Measurements from ENCODE around the gene FOXL3.
"Not testable (repeated sequence)": the region's sequence is repeated elsewhere in the genome, so short reads cannot be mapped to it uniquely, and the experiment has no call there.

FOXL3 gene

DNA sequence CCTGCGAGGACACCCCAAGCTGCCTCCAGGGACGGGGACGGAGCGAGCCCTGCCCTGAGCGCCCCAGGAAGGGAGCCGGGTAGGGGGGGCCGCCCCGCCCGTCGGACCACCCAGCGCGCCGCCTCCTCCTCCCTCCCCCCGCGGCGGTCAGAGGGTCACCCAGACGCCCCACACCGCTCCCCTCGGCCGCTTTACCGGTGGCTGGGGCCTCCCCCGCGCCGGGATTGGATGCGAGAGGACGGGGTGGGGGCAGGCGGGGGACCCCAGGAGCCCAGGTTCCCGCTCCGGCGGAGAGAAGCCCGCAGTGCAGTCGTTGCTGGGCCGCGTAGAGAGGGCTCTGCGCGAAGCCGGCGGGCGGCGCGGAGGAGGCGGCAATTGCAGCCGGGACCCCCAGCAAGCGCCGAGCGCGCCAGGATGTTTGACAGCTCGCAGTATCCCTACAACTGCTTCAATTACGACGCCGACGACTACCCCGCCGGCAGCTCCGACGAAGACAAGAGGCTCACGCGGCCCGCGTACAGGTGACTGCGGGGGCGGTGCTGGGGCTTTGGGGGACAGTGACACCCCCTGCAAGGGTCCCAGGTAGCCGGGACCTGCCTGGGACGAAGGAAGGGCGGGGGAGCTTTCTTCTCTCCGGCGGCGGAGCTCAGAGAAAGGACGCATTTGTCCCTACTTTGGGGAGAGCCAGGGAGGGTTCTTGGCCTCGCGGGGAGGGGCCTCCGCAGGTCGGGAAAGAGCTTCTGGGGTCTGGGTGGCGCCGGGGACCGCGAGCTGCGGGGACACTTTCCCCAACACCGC is at the start of gene FOXL3:
Gene FOXL3, plus strand, starts transcription at position 415 of the 798 bp plus-strand sequence. Its CDS starts 0 bp downstream, at position 415.
- no peak for DNase-seq (ENCODE audit: low read depth in 2 of 2)

DNA sequence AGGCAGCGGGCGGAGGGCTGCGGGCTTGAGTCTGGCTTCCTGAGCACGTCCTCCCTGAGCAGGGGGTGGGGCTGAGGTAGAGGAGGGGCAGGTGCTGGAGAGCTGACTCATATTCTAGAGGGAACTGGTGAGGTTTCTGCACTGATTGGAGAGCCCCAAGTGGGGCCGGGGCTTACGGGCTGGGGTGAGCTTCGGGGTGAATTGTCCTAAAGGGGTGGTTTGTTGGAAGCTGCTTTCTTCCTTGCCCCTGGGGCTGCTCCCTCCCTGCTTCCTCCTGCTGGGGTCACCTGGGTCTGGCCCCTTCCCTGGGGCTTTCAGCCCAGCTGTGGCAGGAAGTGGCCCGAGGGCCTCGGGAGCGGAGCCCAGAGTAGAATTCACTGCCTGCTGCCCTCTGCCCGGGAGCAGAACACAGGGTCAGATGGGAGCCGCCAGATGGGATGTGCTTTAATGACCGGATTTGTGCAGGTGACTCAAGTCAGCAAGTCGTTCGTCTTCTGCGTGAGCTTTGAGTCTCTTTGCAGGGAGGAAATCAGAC is 49.0 kb upstream of the FOXL3 start:
- peak in 1 of 2 experiments; percentile 18 for DNase-seq (ENCODE audit: low read depth in 2 of 2)

DNA sequence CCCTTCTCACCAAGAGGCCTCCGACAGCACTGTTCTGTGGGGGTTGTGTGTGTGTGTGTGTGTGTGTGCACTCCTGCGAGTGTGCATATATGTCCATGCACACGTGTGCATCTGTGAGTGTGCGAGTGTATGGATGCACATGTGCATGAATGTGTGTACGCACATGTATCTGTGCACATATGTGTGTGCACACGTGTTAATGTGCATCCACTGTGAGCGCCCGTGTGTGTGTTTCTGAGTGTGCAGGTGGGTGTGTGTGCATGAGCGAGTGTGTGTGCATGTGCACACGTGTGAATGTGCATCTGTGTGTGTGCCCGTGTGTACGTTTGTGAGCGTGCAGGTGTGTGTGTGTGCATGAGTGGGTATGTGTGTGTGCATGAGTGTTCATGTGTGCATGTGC is 48.5 kb upstream of the FOXL3 start:
- DNase-seq (ENCODE audit: low read depth in 2 of 2) = no peak

DNA sequence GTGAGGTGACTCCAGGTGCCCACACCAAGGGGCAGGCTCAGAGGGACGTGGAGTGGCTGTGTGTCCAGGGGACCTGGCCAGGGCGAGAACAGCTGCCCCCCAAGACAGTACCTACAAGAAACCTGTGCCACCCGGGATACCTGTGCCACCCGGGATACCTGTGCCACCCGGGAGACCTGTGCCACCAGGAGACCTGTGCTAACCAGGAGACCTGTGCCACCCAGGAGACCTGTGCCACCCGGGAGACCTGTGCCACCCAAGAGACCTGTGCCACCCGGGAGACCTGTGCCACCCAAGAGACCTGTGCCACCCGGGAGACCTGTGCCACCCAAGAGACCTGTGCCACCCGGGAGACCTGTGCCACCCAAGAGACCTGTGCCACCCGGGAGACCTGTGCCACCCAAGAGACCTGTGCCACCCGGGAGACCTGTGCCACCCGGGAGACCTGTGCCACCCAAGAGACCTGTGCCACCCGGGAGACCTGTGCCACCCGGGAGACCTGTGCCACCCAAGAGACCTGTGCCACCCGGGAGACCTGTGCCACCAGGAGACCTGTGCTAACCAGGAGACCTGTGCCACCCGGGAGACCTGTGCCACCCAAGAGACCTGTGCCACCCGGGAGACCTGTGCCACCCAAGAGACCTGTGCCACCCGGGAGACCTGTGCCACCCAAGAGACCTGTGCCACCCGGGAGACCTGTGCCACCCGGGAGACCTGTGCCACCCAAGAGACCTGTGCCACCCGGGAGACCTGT is 47.0 kb upstream of the FOXL3 start:
- DNase-seq (ENCODE audit: low read depth in 2 of 2) = not testable (repeated sequence)

DNA sequence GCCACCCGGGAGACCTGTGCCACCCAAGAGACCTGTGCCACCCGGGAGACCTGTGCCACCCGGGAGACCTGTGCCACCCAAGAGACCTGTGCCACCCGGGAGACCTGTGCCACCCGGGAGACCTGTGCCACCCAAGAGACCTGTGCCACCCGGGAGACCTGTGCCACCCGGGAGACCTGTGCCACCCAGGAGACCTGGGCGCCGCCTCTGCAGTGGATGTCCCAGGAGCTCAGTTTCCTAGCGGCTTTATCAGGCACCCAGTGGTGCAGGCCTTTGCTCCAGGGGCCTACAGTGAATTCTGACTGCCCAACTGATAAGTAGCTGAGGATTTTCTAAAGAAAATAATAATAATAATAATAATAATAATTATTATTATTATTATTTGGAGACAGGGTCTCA is 46.4 kb upstream of the FOXL3 start:
- not testable (repeated sequence) for DNase-seq (ENCODE audit: low read depth in 2 of 2)

DNA sequence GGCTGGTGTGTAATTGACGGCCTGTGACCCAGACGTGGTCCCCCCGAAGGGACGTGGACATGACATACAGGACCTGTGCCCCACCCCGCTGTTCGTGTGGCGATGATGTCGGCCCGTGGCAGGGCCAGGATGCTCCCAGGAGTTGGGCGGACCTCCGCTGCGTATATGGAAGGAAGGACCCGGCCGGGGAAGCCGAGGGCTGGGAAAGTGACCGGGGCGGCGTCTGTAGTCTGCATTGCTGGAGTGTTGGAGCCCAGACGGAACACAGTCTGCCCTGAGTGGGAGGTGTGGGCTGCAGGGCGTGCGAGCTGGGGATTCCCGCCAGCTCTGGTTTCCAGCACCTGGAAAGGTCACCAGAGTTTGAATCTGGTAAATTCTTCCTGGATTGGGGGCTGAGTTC is 45.0 kb upstream of the FOXL3 start:
- DNase-seq (ENCODE audit: low read depth in 2 of 2) = no peak

DNA sequence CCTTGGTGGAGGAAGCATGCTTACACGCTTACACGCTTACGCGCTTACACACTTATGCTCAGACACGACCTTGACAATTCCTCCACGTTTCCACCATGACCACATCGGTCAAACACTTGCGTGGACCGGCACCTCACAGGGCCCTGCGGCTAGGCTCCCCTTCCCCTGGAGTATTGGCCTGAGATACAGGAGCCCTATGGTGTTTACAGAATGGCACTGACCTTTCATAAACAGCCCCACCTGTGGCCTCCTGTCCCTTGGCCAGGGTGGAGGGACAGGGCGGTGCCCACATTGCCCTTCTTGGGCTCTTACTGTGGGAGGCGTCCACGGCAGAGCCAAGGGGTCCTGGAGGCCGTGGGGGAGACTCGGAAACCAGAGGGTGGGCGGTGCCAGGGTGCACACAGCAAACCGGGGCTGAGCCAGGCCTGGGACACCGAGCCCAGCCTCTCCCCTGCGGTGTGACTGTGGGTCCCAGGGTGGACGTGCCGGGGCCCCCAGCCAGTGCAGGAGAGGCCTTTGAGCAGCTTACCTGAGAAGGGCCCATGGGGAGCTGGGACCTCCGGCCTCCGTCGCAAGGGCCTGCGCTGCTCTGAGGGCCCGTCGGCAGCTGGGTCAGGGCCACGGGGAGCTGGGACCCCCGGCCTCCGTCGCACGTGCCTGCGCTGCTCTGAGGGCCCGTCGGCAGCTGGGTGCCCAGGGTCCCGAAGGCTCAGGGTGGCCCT is 44.2 kb upstream of the FOXL3 start:
- no peak for DNase-seq (ENCODE audit: low read depth in 2 of 2)

DNA sequence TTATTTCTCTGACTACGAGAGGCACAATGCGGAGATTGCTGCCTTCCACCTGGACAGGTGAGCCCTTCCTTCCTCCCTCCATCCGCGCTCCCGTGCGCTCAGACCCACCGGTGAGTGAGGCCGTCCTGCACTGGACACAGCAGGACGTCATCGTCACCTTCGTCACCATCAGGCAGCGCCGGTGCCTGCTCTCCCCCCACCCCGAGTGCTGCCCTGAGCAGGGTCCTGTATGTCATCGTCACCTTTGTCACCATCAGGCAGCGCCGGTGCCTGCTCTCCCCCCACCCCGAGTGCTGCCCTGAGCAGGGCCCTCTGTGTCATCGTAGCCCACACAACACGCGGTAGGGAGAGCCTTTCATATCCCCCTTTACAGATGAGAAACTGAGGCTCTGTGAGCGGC is 43.5 kb upstream of the FOXL3 start:
- DNase-seq (ENCODE audit: low read depth in 2 of 2) = no peak

DNA sequence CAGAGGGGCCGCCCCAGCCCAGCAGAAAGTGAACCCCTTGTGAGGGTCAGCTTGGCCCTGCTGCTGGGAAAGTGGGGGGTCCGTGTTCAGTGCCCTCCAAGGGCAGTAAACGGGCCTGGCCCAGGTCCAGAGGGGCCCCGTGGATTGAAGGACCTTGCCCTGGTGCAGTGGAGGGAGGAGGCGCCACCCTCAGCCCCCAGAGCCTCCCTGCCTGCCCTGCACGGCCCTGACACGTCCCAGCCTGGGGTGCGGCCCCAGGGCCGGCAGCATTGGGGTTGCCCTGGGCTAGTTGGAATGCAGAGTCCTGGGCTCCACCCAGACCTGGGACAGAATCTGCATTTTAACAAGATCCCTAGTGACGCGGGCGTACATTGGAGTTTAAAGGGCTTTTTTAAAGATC is 42.8 kb upstream of the FOXL3 start:
- DNase-seq (ENCODE audit: low read depth in 2 of 2) = no peak

DNA sequence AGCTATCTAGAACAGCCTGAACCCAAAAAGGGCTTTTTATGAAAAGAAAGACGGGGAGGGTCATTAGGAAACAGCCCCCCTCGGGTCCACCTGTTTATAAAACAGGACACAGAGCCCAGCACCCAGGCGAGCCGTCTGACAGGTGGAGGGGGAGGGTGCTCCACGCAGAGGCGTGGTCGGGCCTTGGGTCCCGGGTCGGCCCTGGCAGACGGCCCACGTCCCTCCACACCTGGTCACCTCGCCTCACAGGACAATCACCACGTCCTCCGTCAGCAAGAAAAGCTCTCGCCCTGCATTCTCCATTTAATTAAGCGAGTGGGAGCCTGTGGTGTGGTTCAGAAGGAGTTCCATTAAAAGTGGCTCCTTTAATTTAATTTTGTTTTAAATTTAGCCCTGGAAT is 42.3 kb upstream of the FOXL3 start:
- no peak for DNase-seq (ENCODE audit: low read depth in 2 of 2)

DNA sequence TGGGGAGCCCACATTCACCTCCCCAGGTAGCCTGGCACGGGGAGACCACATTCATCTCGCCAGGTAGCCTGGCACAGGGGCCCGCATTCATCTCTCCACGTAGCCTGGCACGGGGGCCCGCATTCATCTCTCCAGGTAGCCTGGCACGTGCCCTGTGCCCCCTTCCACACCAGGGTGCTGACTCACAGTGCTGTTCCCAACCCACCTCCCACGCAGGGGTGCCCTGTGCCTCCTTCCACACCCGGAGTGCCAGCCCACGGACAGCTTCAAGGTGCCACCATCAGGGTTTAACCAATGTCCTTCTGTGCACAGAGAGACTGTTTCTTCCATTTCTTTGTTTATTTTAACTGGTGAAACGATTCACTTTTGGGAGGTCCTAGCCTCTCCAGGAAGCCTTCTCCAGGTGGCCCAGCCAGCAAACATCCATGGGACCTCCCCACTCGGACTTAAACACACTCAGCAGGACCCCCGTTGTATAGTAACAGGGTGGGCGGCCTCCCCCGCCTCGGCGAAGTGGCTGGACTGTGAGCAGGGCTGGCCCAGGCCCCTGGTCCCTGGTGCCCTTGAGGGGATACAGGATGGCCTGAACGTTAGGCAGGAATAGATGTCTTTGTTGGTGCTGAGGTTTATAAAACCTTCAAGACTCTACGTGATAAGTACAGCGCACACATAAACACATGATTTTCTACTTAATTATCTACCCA is 41.1 kb upstream of the FOXL3 start:
- no peak for DNase-seq (ENCODE audit: low read depth in 2 of 2)

DNA sequence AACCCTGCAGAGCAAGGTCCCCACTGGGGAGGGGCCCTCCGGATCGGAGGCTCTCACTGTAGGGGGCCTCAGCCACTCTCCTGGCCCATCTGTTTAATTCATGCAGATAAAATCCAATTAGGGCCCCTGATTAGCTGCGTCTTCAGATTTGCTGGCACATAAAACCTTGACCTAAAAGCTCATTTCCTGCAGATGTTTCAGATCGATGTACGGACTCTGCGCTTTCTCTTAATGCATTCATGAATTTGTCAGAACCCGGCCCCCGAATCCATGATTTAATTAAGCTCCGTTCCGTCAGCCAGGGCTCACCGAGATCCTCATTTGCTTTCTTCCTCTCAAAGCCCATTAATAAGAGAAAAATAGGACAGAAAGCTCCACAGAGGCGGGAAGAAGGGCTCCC is 40.0 kb upstream of the FOXL3 start:
- DNase-seq (ENCODE audit: low read depth in 2 of 2) = no peak

DNA sequence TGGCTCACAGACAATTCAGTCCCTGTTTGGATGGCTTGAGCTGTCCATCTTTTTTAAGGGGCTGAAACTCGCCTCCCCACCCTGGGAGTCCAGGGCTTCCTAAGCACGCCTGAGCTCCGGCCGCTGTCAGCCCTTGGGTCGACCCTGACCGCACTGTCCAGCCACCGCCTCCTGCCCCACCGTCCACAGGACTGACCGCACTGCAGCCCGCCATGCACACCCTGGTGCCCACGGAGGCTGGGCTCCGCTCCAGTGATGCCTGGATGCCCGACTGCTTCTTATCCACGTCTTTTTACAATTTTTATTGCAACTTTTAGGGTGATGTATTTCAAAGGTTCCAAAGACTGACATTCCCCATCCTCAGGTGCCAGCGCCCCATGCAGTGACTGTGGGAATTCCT is 39.4 kb upstream of the FOXL3 start:
- DNase-seq (ENCODE audit: low read depth in 2 of 2) = no peak

DNA sequence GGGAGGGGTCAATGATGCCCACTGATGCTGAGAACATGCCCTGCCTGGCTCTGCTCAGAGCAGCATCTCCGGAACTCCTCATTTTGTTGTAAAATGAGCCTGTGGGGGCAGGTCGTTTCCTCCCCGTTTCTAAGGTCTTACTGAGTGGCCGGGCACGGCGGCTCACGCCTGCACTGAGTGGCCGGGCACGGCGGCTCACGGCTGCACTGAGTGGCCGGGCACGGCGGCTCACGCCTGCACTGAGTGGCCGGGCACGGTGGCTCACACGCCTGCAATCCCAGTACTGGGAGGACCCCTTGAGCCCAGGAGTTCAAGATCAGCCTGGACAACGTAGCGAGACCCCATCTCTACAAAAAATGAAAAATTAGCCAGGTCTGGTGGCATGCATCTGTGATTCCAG is 39.0 kb upstream of the FOXL3 start:
- no peak for DNase-seq (ENCODE audit: low read depth in 2 of 2)

DNA sequence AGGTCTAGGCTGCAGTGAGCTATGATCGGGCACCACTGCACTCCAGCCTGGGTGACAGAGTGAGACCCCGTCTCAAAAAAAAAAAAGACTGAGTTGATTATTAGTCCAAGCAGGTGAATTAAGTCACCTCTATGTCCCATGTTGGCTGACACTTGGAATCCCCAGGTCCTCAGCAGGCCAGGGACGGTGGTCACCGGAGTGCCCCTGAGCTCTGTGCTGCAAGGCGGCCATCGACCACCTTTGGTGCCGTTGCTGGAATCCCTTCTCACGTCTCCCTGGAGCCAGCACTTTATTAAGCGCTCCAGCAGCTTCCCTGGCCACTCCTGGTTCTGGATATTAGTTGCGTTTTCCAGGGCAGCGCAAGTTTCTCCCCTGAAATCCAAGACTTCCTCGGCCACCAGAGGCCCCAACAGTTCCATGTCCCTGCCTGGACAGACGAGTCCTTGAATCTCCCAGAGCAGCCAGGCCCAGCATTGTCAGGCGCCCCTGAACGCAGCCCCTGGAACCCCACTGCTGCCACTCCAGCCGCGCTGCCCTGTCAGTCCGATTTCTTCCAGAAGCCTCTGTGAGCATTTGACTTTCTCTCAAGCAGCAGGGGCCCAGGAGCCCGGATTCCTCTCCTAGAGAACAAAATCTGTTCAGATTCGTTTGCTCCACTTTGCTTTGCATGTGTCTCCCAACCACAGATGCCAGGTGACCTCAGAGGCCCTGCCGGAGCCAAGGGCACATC is 38.4 kb upstream of the FOXL3 start:
- no peak for DNase-seq (ENCODE audit: low read depth in 2 of 2)

DNA sequence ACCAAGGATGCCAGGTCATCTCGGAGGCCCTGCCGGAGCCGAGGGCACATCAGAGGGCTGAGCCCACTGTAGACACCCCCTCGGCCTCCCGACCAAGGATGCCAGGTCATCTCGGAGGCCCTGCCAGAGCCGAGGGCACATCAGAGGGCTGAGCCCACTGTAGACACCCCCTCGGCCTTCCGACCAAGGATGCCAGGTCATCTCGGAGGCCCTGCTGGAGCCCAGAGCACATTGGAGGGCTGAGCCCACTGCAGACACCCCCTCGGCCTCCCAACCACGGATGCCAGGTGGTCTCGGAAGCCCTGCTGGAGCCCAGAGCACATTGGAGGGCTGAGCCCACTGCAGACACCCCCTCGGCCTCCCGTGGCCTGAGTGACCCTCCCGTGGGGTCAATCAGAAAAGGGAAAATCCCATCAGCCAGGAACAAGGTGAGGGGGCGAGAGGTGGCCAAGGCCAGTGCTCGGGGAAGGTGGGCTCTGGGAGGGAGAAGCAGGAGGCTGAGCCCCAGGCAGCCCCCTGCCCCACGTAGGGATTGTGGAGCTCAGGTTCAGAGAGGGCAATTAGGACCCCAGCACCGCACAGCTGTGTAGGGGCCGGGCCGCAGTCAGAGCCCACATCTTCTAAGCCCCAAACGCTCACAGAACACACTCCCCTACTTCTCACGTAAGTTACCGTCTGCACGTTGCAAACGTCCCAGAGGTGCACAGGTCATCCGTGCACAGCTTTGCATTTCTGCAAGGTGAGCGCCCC is 37.6 kb upstream of the FOXL3 start:
- no peak for DNase-seq (ENCODE audit: low read depth in 2 of 2)

DNA sequence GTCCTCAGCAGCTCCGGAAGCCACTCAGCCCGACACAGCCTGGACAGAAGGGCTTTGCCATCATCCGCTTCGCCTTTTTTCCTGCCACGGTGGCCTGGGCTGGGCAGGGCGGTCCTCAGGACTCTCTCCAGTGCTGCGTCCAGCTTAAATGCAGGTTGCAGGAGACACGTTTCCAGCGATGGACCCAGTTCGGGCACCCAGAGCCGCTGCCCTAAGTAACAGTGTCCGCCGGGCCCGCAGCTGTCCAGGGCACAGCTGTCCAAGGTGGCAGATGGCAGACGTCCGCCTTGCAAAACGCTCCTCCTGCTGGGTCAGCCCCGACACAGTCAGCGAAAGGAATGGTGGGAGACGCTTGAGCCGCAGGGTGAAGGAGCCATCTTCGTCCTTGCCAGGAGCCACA is 37.0 kb upstream of the FOXL3 start:
- DNase-seq (ENCODE audit: low read depth in 2 of 2) = no peak

DNA sequence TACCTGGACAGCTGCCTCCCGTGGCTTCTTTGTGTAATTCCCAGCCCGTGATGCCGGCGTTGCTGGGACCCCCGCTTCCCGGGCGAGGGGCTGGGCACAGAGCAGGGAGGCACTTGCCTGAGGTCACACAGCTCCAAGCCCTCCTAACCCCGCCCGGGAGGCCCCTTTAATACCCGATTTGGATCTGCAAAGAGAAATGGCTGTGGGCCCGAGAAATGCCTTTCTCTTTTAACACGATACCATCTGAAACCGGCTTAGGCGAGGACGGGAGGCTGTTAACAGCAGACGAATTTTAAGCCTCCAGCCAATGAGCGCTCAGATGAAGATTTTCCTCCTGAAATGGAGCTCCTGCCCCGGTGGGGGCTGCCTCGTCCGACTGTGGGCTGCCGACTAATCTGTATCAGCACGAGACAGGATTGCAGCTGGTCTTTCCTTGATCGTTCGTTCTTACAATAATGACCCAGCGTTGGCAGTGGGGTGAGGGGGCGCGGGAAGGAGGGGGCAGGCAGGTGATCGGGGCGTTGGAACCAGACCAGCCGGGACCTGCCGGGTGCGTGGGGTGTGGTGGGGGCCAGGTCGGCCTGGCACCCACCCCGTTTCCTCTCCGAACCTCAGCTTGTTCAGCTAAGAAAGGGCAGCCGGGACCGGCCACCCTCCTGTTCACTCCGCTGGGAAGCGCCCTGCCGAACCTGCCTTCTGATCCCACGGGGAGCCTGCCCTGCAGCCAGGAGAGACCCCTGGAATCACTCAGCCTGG is 36.2 kb upstream of the FOXL3 start:
- no peak for DNase-seq (ENCODE audit: low read depth in 2 of 2)

DNA sequence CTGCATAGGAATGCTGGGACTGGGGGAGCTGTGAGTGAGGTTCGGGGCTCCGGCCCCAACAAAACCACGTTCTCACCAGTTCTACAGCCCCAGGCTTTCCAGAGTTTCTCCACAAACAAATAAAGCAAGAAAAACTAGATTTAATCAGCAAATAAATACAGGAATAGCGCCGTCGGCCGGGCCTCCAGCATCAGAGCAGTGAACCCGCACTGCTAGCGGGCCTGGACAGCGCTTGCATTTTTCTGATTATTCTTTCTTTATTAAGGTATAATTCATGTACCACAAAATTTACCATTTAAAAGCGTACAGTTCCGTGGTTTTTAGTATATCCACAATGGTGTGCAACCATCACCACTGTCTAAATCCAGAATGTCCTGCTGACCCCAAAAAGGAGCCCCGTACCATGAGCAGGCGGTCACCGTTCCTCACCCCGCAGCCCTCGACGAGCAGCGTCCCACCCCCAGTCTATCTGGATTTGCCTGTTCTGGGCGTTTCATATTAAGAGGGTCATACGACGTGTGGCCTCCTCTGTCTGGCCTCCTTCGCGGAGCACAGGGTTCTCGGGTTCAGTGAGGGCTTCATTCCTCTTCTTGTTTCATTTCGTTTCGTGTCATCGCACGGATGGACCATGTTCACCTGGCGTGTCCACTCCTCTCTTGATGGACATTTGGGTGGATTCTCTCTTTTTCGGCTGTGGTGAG is 35.5 kb upstream of the FOXL3 start:
- no peak for DNase-seq (ENCODE audit: low read depth in 2 of 2)

Data from stimulated activated CD4-positive, alpha-beta T cell treated with anti-CD3 and anti-CD28 coated beads, Interleukin-12 subunit alpha, Interleukin-12 subunit beta, amount 100 ng/mL, for 24 hours (primary cell).